H54 (cell line): ENCODE measurements around the gene ADCY6.

Source experiments
- DNase-seq: peaks from one replicate; pipeline ENCODE4 v3.0.0; 2011; ENCODE audit warnings: low spot score, mixed read lengths; ENCODE audit not compliant: insufficient read length
- FAIRE-seq: peaks from 3 replicates; lab custom pipeline; 2011; peaks lifted over from hg19 to GRCh38; lab: Jason Lieb, UNC
- POLR2A ChIP-seq: IDR thresholded peaks from 2 replicates; pipeline ENCODE4 v1.6.1; 2011; ENCODE audit warnings: low read depth, mild to moderate bottlenecking, low read length

ADCY6 gene

GRCh38 chr12:48783432-48783831 lies 5.5 kb downstream of the ADCY6 start:
- FAIRE-seq = no peak
- no peak for TF ChIP-seq POLR2A
- DNase-seq = no peak

GRCh38 chr12:48782457-48783395 lies 6.2 kb downstream of the ADCY6 start:
- no peak for TF ChIP-seq POLR2A
- DNase-seq (no peak), FAIRE-seq (no peak)

- no peak for TF ChIP-seq POLR2A
These were observed 7.0 kb downstream of the ADCY6 start for GRCh38 chr12:48781750-48782456.

GRCh38 chr12:48780381-48781025 lies 8.4 kb downstream of the ADCY6 start:
- FAIRE-seq (no peak), DNase-seq (no peak)
- TF ChIP-seq POLR2A = no peak

More at GRCh38 chr12:48781750-48782456, 7.0 kb downstream of the ADCY6 start:
- DNase-seq (no peak), FAIRE-seq (no peak)

- FAIRE-seq (no peak), DNase-seq (no peak)
These were observed 9.0 kb downstream of the ADCY6 start for GRCh38 chr12:48779869-48780268.

GRCh38 chr12:48777501-48778400 lies 11.1 kb downstream of the ADCY6 start:
- TF ChIP-seq POLR2A = no peak
- FAIRE-seq = no peak
- DNase-seq = no peak

More at GRCh38 chr12:48779869-48780268, 9.0 kb downstream of the ADCY6 start:
- no peak for TF ChIP-seq POLR2A

- no peak for FAIRE-seq
- no peak for TF ChIP-seq POLR2A
- DNase-seq = no peak
These were observed 11.9 kb downstream of the ADCY6 start for GRCh38 chr12:48776956-48777355.

DNA sequence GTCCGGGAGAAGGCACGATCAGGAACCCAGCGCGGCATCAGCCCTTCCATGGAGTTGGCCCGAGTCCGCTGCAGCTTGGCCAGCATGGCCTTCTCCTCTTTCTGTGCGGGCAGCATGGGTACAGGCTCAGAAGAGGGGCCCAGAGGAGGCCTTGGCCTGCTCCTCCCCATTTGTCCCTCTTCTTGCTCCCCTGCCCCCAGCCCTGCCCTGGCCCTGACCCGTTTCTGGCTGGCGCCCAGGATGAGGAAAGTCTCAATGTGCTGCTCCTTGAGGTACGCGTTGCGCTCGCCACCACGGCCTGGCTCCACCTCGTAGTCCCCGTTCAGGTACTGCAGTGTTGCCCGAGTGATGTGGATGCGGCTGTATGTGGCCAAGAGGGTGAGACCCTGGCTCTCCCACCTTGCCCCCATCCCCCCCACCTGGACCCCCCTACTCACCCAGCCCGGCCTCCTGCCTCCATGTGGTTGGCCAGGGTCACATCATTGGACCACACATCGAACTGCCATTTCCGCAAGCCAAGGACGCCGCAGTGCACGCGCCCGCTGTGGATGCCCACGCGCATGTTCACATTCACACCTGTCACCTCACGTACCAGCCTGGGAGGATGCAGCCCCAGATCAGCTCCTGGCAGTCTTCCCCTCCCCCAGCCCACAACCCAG lies 12.8 kb downstream of the ADCY6 start:
- no peak for FAIRE-seq
- DNase-seq = no peak
- no peak for TF ChIP-seq POLR2A

- DNase-seq (no peak), FAIRE-seq (no peak)
- no peak for TF ChIP-seq POLR2A
These were observed 13.6 kb downstream of the ADCY6 start for GRCh38 chr12:48775299-48775698.

DNA sequence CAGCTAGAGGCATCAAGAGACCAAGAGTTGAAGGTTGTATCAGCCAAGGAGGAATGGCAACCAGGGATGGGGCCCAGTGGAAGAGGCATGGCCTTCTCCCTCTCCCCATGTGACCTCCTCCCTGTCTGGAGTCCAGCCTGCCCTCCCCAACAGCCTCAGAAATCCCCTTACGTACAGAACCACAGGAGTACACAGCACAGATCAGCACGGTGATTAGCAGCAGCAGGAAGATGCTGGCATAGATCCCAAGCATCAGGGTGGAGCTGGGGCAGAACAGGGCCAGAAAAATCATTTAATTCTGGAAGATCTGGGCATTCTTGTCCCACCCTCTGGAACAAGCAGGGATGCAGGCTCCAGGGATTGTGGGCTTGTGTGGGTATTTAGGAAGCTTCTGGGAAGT lies 14.4 kb downstream of the ADCY6 start:
- no peak for TF ChIP-seq POLR2A
- FAIRE-seq (no peak), DNase-seq (no peak)

DNA sequence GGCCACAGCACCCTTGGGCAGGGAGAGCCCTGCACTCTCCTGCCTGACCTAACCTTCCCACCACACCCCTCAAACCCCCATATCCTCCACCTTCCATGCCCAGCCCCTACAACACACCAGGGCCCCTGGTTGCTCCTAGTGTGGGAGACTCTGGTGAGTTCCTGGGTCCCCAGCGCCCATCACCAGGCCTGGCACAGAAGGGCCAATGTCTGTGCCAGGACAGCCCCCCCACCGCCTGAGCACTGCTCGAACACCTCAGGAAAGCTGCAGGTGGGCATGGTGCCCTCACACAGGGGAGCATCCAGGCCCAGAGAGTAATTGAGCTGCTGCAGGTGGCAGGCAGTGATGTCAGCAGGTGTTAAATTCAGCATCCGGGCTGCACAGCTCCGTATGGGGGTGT lies 15.2 kb downstream of the ADCY6 start:
- DNase-seq (no peak), FAIRE-seq (no peak)
- no peak for TF ChIP-seq POLR2A

- DNase-seq (no peak), FAIRE-seq (no peak)
- no peak for TF ChIP-seq POLR2A
These were observed 17.2 kb downstream of the ADCY6 start for GRCh38 chr12:48771588-48772112.
